G401.6 (cell line): ENCODE results near the gene FREM1.

Source experiments
- FAIRE-seq: peaks from 2 replicates; lab custom pipeline; 2012; peaks lifted over from hg19 to GRCh38; lab: Jason Lieb, UNC

The FREM1 gene

DNA sequence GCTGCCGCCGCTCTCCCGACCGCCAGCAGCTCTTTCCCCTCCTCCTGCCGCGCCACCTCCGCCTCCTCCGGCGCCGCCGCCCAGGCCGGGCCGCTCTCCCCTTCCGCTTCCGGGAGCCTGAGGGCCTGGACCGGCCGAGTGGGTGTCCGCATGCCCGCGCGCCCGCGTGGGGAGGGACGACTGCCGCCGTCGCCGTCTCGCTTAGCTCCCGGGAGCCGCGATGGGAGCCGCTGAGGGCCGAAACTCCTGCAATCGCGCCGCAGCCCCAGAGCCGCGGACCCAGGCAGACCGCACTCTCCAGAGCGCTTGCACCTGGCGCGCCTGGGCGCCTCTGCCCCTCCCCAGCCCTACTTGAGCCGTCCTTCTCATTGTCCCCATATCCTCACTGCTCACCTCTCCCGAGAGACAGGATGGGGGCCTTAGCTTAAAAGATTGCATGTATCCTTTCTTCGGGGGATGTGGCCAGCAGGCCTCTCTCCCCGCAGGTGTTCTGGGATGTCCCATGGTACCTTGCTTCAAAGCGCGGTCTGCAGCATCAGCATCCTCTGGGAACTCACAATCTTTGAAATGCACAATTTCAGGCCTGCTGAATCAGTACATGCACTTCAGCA lies 216.9 kb downstream of the FREM1 start, which contains the start of gene ZDHHC21:
TSS of gene ZDHHC21 (minus strand) at position 182 of the 611 bp plus-strand sequence. CDS start 19,092 bp downstream, outside the sequence.
- FAIRE-seq, result no peak

DNA sequence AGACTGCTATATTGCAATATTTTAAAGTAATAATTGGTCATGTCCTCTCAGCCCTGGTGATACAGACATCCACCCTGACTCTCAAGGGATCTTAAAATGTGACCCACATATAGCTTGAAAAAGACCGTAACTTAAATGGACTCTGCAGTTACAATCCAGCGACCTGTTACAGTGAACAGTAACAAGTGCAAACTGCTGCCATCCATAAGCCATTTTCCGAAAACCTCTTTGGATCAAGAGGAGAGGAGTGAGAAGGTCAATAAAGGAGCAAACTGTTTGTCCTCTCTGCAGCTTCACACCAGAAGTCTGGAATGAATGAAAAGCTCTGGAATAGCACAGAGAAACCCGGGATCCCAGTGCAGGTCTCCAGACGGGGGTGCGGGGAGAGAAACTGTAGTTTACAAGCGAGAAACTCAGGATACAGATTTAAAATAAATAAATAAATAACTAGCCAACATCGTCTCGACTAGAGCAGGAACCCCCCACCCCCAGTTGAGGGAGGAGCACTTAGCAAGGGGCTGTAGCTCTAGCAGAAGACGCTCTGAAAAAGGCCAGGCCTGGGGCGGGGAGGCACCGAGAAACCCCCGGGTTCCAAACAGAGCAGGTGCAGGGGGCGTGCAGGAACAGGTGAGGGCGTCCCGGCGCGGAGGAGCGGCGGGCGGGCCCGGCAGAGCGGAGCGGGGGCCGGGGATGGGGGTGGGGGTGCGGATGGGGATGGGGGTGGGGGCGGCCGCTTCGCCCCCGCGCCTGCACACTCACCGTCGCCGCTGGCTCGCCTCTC lies 217.6 kb downstream of the FREM1 start:
- FAIRE-seq, result no peak

DNA sequence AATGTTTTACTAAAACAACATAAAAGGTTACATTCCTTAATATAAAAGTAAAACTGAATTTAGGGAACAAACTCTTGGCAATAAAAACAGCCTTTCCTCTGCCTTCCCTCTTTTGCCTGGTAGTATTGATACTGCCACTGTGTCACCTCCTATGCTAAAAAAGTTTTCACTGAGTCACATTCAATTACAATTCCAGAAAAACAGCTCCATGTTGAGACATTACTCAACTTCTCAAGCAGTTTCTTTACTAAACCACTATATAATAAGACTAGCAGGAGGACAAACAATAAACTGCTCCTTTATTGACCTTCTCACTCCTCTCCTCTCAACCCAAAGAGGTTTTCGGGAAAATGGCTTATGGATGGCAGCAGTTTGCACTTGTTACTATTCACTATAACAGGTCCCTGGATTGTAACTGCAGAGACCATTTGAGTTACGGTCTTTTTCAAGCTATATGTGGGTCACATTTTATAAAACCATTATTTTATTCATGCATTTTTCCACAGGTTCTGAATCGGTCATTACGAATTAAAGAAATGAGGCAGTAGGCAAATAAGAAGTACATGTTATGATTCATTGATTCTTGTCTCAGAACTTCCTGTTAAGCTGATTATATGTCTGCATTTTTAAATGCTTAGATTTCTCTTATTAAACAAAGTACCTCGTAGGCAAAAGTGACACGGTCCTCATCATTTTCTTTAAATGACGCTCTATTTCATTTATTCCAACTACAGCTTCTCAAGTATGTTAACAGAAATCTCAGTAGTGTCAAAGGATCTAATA lies 219.1 kb downstream of the FREM1 start:
- peak; percentile 49 for FAIRE-seq

DNA sequence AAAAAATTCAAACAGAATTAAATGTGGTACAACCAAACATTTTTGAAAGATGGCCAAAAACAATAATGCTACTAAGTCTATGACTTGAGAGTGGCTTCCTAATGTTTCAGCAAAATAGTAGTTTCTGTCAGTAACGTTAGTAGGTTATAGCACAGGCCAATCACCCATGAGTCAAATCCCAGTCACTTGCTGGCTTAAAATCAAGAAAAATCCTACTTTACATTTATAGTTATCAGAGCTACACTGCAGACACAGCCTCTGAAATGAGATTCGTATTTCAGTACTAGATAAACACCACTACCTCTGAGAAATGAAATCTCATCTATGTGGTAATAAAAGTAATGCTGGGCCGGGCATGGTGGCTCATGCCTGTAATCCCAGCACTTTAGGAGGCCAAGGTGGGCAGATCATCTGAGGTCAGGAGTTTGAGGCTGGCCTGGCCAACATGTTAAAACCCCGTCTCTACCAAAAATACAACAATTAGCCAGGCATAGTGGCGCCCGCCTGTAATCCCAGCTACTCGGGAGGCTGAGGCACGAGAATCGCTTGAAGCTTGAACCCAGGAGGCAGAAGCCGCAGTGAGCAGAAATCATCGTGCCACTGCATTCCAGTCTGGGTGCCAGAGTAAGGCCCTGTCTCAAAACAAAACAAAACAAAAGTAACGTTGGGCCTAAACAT lies 223.0 kb downstream of the FREM1 start:
- no peak for FAIRE-seq

- no peak for FAIRE-seq
Observed at GRCh38 chr9:14686168-14686567, 224.1 kb downstream of the FREM1 start.
